ENCODE measurements around the gene STXBP6. TPM values are rescaled to one million over a fixed set of nuclear protein-coding genes. Genes with fewer than 3 reads are reported as not detected.

The STXBP6 gene
- total and polyA plus RNA-seq, 2 experiments from 2014 or later: 19.7 to 29.0 TPM

DNA sequence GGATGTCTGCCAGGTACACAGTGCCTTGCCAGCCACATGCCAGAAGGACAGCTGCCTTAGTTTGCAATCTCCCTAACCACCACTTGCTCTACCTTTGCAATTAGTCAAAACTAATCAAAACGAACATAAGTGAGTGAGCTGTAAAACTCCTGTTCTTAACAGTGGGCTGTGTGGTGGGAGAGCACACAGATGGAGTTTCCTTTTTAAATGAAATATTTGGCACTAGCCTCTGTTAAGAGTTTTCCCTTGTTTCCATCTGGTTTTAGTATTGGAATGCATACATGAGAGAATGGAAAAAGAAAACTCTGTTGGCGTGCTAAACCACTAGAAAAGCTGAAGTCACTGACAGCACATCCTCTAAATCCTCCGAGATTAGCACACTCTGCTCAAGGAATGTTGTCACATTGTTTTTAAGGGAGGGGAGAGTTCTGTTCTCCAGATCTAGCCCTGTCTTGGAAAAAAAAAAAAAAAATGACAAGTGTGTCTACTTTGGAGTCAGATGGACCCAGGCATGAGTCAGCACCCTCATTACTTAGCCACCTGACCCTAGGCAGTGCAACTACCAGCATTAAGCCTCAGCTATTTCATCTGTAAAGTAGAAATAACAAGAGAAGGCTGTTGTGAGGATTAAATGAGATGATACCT, 83.9 kb downstream of the STXBP6 start:
- no peaks in the 10 kb centered on the region for H3K36me3 Mint-ChIP-seq (ENCODE audit: low read depth)
- H3K4me1 Mint-ChIP-seq: peaks cover 6% of the 10 kb centered on the region; the same call in 2 of the 3 replicates

DNA sequence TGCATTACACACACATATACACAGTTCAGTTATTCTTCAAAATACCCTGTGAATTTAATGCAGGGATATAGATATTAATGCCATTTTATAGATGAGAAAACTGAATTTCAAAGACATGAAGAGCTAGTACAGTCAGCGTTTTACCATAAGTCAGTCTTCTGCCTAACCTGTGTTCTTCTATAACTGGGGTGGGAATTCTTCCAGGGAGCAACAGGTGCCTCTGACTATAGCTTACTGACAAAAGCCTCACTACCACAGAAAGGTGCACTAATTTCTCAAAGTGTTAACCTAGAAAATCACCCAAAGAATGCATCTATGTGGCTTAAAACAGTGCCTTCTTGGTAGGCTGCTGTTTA, 84.4 kb downstream of the STXBP6 start:
- no peak overlapping the region for H3K4me2 ChIP-seq
- H3K79me2 ChIP-seq (replicated peaks; ENCODE audit: insufficient read depth): no peaks in the 10 kb centered on the region
- Mint-ChIP-seq H3K36me3 (ENCODE audit: low read depth) (no peaks in the 10 kb centered on the region), H3K4me1 (peaks cover 6% of the 10 kb centered on the region; the same call in 2 of the 3 replicates), H3K4me3 (no peak overlapping the region), H3K9me3 (no peaks in the 10 kb centered on the region), H3K27me3 (ENCODE audit: insufficient read depth, low read depth, poor library complexity) (peaks cover 3% of the 10 kb centered on the region), H3K27ac (no peak overlapping the region)
- no peak for DNase-seq (ENCODE audit: low spot score)
- H3K27me3 ChIP-seq (ENCODE audit: insufficient read depth): no peaks in the 10 kb centered on the region
- H4K20me1 ChIP-seq (replicated peaks; ENCODE audit: insufficient read depth): no peaks in the 10 kb centered on the region
- ATAC-seq: no peak
- no peaks in the 10 kb centered on the region for H3K36me3 ChIP-seq (ENCODE audit: insufficient read depth)
- no peak overlapping the region for H3K4me3 ChIP-seq
- H3K4me1 ChIP-seq (ENCODE audit: insufficient read depth): peaks cover 11% of the 10 kb centered on the region; the same call in 1 of the 2 replicates
- H3F3A ChIP-seq (replicated peaks; ENCODE audit: low read depth): no peaks in the 10 kb centered on the region
- no peak overlapping the region for H3K27ac ChIP-seq (ENCODE audit: low read depth)
- H2AFZ ChIP-seq: no peak overlapping the region
- no peaks in the 10 kb centered on the region for H3K9me2 ChIP-seq (ENCODE audit: insufficient read depth)
- TF ChIP-seq STAT1 (IDR thresholded peaks at IDR 0.05; ENCODE audit: unreplicated experiment): no peak
- TF ChIP-seq, protein P1, sequence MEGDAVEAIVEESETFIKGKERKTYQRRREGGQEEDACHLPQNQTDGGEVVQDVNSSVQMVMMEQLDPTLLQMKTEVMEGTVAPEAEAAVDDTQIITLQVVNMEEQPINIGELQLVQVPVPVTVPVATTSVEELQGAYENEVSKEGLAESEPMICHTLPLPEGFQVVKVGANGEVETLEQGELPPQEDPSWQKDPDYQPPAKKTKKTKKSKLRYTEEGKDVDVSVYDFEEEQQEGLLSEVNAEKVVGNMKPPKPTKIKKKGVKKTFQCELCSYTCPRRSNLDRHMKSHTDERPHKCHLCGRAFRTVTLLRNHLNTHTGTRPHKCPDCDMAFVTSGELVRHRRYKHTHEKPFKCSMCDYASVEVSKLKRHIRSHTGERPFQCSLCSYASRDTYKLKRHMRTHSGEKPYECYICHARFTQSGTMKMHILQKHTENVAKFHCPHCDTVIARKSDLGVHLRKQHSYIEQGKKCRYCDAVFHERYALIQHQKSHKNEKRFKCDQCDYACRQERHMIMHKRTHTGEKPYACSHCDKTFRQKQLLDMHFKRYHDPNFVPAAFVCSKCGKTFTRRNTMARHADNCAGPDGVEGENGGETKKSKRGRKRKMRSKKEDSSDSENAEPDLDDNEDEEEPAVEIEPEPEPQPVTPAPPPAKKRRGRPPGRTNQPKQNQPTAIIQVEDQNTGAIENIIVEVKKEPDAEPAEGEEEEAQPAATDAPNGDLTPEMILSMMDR (conservative IDR thresholded peaks at IDR 0.05; ENCODE audit: low read depth in 2 of 2): no peak
- no peak for TF ChIP-seq POLR2AphosphoS5 (IDR thresholded peaks at IDR 0.05; ENCODE audit: low read depth)
- no peak for TF ChIP-seq EZH2phosphoT487 (IDR thresholded peaks at IDR 0.05; ENCODE audit: unreplicated experiment)
- no peak for TF ChIP-seq CREB1 (CRISPR knock-in tag; IDR thresholded peaks at IDR 0.05; ENCODE audit: low read depth)
- no peak for TF ChIP-seq JUNB (IDR thresholded peaks at IDR 0.05; ENCODE audit: unreplicated experiment)
- TF ChIP-seq, protein P2, sequence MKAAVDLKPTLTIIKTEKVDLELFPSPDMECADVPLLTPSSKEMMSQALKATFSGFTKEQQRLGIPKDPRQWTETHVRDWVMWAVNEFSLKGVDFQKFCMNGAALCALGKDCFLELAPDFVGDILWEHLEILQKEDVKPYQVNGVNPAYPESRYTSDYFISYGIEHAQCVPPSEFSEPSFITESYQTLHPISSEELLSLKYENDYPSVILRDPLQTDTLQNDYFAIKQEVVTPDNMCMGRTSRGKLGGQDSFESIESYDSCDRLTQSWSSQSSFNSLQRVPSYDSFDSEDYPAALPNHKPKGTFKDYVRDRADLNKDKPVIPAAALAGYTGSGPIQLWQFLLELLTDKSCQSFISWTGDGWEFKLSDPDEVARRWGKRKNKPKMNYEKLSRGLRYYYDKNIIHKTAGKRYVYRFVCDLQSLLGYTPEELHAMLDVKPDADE (IDR thresholded peaks at IDR 0.05): no peak
- TF ChIP-seq, protein P3, sequence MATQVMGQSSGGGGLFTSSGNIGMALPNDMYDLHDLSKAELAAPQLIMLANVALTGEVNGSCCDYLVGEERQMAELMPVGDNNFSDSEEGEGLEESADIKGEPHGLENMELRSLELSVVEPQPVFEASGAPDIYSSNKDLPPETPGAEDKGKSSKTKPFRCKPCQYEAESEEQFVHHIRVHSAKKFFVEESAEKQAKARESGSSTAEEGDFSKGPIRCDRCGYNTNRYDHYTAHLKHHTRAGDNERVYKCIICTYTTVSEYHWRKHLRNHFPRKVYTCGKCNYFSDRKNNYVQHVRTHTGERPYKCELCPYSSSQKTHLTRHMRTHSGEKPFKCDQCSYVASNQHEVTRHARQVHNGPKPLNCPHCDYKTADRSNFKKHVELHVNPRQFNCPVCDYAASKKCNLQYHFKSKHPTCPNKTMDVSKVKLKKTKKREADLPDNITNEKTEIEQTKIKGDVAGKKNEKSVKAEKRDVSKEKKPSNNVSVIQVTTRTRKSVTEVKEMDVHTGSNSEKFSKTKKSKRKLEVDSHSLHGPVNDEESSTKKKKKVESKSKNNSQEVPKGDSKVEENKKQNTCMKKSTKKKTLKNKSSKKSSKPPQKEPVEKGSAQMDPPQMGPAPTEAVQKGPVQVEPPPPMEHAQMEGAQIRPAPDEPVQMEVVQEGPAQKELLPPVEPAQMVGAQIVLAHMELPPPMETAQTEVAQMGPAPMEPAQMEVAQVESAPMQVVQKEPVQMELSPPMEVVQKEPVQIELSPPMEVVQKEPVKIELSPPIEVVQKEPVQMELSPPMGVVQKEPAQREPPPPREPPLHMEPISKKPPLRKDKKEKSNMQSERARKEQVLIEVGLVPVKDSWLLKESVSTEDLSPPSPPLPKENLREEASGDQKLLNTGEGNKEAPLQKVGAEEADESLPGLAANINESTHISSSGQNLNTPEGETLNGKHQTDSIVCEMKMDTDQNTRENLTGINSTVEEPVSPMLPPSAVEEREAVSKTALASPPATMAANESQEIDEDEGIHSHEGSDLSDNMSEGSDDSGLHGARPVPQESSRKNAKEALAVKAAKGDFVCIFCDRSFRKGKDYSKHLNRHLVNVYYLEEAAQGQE (IDR thresholded peaks at IDR 0.05; ENCODE audit: unreplicated experiment): no peak
- TF ChIP-seq EZH2 (IDR thresholded peaks at IDR 0.05; ENCODE audit: low read depth, unreplicated experiment): no peak

More for the DNA sequence above, 83.9 kb downstream of the STXBP6 start:
- ATAC-seq (no peak), DNase-seq (ENCODE audit: low spot score) (no peak)
- Histone ChIP-seq H2AFZ (no peak overlapping the region), H3K9me2 (ENCODE audit: insufficient read depth) (no peaks in the 10 kb centered on the region), H3K4me1 (ENCODE audit: insufficient read depth) (peaks cover 11% of the 10 kb centered on the region; the same call in 1 of the 2 replicates), H3F3A (replicated peaks; ENCODE audit: low read depth) (no peaks in the 10 kb centered on the region), H3K27me3 (ENCODE audit: insufficient read depth) (no peaks in the 10 kb centered on the region), H3K4me2 (no peak overlapping the region), H3K79me2 (replicated peaks; ENCODE audit: insufficient read depth) (no peaks in the 10 kb centered on the region), H3K27ac (ENCODE audit: low read depth) (no peak overlapping the region), H3K4me3 (no peak overlapping the region), H4K20me1 (replicated peaks; ENCODE audit: insufficient read depth) (no peaks in the 10 kb centered on the region), H3K36me3 (ENCODE audit: insufficient read depth) (no peaks in the 10 kb centered on the region)
- Mint-ChIP-seq H3K9me3 (no peaks in the 10 kb centered on the region), H3K27me3 (ENCODE audit: insufficient read depth, low read depth, poor library complexity) (peaks cover 3% of the 10 kb centered on the region), H3K27ac (no peak overlapping the region), H3K4me3 (no peak overlapping the region)
- TF ChIP-seq, protein P2 (IDR thresholded peaks at IDR 0.05): no peak
- TF ChIP-seq ZNF331 (CRISPR knock-in tag; IDR thresholded peaks at IDR 0.05; ENCODE audit: low read depth) (no peak), ZNF114 (CRISPR knock-in tag; IDR thresholded peaks at IDR 0.05) (no peak), EZH2phosphoT487 (IDR thresholded peaks at IDR 0.05; ENCODE audit: unreplicated experiment) (no peak), STAT1 (IDR thresholded peaks at IDR 0.05; ENCODE audit: unreplicated experiment) (no peak), NANOG (IDR thresholded peaks at IDR 0.05; ENCODE audit: borderline replicate concordance) (no peak), CREB1 (CRISPR knock-in tag; IDR thresholded peaks at IDR 0.05; ENCODE audit: low read depth) (no peak)

All from GM23338 (cell line).